NCI-H69 (cell line): ENCODE results near the gene HERC6.
A peak's percentile ranks its signal among the peaks of the same experiment; 100 is the strongest.
"Not testable (repeated sequence)": the region's sequence is repeated elsewhere in the genome, so short reads cannot be mapped to it uniquely, and the experiment has no call there.

ENCODE experiments used
- DNase-seq: peaks from one replicate; lab custom pipeline; 2025; lab: John Stamatoyannopoulos, UW

HERC6 gene

DNA sequence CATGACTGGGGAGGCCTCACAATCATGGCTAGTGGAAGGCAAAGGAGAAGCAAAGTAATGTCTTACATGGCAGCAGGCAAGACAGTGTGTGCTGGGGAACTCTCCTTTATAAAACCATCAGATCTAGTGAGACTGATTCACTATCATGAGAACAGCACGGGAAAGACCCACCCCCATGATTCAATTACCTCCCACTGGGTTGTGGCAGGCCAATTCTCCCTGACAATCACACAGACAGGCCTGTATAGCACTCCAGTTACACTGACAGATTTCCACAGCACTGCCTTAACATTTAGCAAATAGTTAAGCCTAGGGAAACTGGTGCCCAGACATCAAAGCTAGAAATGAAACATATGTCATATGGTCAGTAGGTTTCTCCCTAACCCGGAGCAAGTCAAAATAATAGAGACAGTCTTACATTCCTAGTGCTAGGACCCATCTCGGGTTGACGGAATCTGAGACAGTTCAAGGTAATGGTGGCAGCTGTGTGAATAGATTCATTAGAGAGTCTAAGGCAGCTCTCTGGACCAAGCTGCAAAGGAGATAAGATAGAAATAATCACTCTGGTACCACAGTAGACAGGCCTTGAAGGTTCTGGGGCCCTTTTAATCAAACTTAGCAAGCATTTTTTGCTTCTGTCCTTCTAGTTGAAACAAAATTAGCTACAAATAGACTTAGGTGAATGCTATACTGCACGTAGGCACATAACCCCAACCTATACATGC, 68.9 kb downstream of the HERC6 start:
- no peak for DNase-seq

DNA sequence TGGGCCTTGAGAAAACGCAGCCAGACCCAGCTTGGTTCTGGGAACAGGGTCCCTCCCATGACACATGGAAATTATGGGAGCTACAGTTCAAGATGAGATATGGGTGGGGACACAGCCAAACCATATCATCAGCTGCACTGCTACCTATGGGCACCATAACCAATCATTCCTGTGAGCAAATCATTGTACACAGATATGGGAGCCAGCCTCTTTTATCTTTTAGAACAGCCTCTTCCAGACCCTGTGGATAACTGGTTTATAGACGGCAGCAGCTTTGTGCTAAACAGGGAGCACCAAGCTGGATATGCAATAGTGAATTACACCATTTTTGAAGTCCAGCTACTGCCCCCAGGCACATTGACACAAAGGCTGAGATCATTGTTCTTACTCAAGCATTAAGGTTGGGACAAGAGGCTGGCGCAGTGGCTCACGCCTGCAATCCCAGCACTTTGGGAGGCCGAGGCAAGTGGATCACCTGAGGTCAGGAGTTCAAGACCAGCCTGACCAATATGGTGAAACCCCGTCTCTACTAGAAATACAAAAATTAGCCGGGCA, 69.6 kb downstream of the HERC6 start:
- not testable (repeated sequence) for DNase-seq

DNA sequence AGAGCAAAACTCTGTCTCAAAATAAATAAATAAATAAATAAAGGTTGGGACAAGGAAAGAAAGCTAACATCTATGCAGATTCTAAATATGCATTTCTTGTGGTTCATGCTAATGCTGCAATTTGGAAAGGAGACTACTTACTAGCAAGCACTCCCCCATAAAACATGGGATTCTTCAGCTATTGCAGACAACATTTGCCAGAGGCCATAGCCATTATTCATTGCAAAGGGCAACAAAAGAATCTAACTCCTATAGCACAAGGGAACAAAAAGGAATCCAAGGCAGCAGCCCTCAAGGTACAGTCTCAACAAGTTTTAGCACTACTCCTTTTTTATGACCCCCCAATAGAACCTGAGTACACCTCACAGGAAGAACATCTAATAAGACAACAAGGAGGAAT, 70.2 kb downstream of the HERC6 start:
- DNase-seq = no peak

DNA sequence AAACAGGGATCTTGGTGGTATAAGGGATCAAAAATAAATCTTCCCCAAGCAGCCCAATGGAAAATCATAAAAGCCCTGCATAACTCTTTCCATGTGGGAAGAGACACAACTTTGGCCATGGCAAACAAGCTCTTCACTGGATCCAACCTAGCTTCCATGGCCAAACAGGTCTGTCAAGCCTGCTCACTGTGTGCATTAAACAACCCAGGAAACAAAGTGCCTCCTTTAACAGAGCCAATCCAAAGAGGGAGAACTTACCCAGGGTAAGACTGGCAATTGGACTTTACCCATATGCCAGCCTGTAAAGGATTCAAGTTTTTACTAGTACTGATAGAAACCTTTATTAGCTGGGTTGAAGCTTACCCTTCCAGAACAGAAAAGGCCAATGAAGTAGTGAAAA, 70.6 kb downstream of the HERC6 start:
- DNase-seq = no peak

DNA sequence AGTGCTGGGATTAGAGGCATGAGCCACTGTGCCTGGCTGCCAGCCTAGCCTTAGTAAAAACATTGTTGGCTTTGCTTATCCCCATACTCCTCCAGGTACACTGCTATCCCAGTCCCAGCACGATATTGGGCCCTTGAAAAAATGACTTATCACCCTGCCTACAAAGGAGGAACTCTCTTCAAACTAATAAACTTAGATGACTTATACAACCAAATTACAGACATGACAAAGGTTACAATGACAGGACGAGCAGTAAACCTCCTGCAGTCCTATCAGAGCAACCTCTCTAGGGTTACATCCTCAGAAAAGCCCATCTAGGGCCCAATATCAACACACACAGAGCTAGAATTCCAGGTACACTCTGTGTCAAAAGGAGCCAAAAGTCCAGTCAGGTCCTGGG, 72.6 kb downstream of the HERC6 start:
- no peak for DNase-seq

DNA sequence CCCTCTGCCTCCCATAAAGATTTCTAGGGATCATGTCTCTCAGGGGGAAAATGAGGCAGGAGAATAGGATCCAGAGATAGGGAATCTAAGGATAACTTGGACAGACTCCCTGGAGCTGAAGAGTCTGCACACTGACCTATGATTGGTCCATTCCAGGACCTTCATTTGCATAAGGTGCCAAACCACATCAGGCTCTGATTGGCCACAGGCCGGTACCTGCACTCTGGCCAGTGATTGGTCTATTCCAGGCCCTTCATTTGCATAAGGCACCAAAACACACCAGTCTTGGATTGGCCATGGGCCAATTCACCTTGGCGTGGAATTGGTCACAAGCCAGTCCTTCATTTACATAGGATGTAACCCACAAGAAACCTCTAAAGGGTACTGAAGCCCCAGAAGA, 74.3 kb downstream of the HERC6 start:
- DNase-seq = no peak

DNA sequence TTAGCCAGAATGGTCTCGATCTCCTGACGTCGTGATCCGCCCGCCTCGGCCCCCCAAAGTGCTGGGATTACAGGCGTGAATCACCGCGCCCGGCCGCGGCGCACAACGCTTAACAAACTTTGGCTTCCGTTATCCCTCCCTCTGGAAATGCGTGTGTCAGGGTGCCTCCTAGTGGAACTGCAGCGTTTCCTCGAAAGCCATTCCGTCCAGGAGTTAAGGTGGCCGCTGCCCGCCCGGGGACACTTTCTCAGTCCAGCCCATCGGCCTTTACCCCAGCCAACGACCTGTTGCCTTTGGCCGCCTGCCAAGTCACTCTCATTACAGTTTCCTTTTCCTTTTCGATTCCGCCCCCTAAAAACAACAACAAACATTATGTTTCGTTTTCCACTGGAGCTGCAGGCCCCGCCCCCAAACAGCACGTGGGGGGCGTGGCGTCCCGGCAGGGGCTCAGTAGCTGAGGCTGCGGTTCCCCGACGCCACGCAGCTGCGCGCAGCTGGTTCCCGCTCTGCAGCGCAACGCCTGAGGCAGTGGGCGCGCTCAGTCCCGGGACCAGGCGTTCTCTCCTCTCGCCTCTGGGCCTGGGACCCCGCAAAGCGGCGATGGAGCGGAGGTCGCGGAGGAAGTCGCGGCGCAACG, 78.1 kb downstream of the HERC6 start, which contains the start of gene HERC5:
TSS of gene HERC5 (plus strand) at position 450 of the 637 bp plus-strand sequence. CDS start at position 601, 151 bp downstream.
- peak; percentile 72 for DNase-seq

DNA sequence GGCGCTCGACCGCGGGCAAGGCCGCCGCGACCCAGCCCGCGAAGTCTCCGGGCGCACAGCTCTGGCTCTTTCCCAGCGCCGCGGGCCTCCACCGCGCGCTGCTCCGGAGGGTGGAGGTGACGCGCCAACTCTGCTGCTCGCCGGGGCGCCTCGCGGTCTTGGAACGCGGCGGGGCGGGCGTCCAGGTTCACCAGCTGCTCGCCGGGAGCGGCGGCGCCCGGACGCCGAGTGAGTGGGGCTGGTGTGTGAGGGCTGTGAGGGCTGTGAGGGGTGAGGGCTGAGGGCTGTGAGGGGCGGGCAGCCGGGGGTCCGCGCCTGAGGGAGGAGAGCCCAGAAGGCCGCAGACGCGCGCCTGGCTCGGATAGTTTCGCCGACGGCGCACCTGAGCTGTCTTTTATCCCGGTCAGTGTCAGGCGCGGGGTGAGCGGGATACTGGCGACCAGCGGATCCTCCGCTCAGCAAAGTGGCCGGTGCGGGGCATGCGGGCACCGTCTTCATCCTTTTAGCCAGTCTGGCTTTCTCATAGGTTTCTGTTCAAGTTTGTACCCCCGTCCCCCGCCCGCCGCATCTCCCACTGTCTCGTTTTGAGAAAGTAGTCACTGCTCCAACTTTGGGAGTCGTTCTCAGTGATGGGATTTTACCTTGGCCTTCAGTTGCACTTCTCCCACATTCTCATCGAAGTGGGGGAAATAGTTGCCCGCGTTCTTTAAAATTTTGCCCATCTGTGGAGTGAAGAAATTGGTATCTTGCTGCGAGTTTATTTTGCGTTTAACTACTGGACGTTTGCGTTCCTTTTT, 78.9 kb downstream of the HERC6 start:
- peak; percentile 53 for DNase-seq

DNA sequence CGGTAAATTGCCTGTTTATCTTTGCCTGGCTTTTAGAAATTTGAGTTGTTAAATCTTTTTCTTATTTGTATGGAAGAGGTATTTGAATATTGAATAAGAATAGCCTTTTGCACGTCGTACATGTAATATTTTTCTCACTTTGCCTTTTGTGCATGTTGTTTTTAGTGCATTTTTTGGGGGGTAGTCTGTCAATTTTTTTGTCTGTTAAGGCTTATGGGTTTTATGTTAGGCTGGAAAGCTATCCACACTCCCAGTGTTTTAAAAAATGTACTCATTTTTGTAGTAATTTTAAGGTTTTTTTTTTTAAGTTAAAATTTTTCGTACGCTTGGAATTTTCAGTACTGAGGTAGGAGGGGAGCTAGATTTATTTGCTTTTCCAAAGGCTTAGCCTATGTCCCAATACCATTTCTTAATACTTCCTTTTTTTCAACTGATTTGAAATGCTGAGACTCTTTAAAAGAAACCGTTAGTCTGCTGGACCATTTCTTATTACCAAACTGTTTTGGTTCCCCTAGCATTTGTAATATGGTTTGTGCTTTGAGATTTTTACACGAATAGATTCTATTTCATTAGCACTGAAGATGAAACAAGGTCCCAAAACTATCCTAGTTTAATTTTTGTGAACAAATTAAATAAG, 79.6 kb downstream of the HERC6 start:
- no peak for DNase-seq

DNA sequence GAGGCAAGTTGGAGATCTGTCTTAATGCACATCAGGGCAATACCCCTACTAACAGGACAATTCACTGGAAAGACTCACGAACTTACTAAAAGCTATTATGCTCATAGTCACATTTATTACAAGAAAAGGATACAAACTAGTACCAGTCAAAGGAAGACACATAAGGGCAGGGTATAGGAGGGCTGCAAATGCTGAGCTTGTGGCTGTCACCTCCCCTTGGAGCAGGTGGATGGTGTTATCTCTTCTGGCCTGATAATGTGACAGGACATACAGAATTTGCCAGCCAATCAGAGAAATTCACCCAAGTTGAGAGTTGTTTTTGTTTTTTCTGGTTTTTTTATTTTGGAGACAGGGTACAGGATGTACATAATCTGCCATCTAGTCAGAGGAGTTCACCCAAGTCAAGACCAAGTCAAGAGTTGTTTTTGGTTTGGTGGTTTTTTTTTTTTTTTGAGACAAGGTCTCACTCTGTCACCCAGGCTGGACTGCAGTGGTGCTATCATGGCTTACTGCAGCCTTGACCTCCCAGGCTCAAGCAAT, 87.1 kb downstream of the HERC6 start:
- no peak for DNase-seq

DNA sequence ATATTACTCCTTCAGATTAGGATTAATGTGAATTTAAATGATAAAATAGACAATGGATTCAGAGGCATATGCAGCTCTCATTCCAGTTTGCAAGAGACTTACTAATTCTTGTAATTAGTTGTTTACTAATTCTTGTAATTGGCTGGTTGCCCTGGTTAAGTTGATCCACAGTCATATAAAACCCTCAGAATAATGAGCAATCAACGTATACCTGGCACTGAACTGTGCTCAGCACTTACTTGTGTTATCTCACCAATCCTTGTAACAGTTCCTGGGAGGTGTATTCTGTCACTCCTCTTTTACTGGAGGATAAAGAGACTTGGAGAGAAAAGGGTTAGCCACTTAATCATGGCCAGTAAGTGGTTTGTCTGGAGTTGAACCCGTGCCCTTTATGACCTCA, 88.7 kb downstream of the HERC6 start:
- DNase-seq = no peak

DNA sequence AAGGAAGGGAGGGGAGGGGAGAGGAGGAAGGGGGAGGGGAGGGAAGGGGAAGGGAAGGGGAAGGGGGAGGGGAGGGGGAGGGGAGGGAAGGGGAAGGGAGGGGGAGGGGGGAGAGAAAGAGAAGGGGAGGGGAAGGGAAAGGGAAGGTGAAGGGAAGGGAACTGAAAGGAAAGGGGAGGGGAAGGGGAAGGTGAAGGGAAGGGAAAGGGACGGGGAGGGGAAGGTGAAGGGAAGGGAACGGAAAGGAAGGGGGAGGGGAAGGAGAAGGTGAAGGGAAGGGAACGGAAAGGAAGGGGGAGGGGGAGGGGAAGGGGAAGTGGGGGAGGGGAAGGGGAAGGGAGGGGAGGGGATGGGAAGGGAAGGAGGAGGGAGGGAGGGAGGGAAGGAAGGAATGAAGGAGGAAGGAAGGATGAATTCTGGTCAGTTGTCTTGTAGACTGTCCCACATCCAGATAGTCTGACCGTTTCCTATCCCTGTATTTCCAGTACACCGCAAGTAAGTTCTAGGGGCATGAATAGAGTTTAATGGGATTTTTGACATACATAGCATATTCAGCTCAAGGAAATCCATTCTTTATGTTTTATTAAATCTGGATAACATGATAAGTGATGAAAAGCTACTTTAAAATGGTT, 98.7 kb downstream of the HERC6 start:
- no peak for DNase-seq

DNA sequence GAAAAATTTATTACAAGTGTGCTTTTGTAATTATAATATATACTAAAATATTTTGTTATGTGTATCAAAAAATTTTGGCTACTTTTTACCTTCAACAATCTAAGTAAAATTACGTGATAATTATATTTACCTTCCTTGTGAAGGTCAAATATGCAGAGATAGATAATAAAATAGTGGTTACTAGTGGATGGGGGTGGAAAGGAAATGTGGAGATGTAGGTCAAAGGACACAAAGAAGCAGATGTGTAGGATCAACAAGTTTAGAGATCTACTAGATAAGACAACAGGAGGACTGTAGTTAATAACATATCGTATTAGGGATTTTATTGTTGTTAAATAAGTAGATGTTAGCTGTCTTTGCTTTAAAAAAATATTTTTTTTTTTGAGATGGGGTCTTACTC, 99.6 kb downstream of the HERC6 start:
- DNase-seq = no peak

DNA sequence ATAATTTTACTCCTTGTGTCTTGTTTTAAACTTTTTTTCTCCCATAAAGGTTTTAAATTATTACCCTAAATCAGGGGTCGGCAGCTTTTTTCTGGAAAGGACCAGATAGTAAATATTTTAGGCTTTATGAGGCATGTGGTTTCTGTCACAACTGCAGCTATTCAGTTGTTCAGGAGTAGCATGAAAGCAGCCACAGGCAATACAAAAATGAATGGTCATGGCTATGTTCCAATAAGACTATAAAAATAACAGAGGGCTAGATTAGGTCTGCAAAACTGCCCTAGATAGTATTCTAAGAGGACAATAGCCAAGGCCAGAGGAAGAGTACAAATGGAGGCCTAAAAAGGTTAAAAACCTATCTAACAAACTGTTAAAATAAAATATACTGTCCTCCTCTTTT, 102.9 kb downstream of the HERC6 start:
- no peak for DNase-seq

DNA sequence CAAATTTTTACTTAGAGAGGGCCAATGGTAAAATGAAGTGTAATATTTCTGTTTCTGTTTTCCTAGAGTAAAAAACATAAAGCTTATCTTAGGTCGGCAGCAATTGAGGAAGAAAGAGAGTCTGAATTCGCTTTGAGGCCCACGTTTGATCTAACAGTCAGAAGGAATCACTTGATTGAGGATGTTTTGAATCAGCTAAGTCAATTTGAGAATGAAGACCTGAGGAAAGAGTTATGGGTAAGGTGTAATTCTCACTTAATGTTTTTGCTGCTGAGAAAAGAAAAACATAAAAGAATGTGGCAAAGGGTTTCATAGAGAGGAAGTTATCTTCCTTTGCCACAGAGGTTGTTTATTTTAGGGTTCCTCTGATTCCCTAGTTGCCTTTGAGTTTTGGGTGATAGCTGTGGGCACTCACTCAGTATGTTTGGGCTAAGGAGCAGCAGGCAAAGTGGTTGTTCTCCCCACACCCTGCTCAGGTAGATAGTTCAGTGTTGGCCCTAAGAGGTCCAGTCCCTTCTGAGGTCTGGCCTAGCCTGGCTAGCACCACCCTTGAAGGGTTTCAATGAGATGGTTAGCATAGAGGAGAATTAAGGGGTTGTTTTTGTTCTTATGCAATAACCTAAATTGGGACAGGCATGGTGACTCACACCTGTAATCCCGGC, 110.6 kb downstream of the HERC6 start:
- no peak for DNase-seq
